Heart right ventricle (tissue), 16 donors: ENCODE data around the gene CFAP99. TPM values are rescaled to one million over a fixed set of nuclear protein-coding genes. Genes with fewer than 3 reads are reported as not detected.

Source experiments
- ATAC-seq, 8 donors: fragments of 200-7000 bp; cut with Tn5 transposase; one replicate each; pipeline ENCODE4 v1.9.1; 2020; ENCODE audit warnings: mild to moderate bottlenecking in 8 of 8, moderate library complexity in 8 of 8, moderate number of reproducible peaks in 1 of 8
- DNase-seq, 2 donors: peaks; one replicate each; pipeline ENCODE4 v3.0.0-alpha.2; 2020
- H3K27ac ChIP-seq, 10 donors: fragments of 200-600 bp; sonication (generic) in 2 of 10; one replicate each; pipeline versions ENCODE4 v1.5.0 to v1.8.0; 2020 to 2022; ENCODE audit warnings: mild to moderate bottlenecking in 3 of 10
- H3K27me3 ChIP-seq, 7 donors: fragments of 200-600 bp; one replicate each; pipeline ENCODE4 v1.8.0; 2021 to 2022; ENCODE audit warnings: mild to moderate bottlenecking in 2 of 7
- H3K36me3 ChIP-seq, 9 donors: fragments of 200-600 bp; sonication (generic) in 1 of 9; one replicate each; pipeline versions ENCODE4 v1.5.0 to v1.8.0; 2020 to 2022; ENCODE audit warnings: mild to moderate bottlenecking in 2 of 9
- H3K4me1 ChIP-seq, 9 donors: fragments of 200-600 bp; sonication (generic) in 1 of 9; one replicate each; pipeline versions ENCODE4 v1.5.0 to v1.8.0; 2020 to 2022; ENCODE audit warnings: mild to moderate bottlenecking in 4 of 9
- H3K4me3 ChIP-seq, 10 donors: fragments of 200-600 bp; sonication (generic) in 2 of 10; one replicate each; pipeline versions ENCODE4 v1.5.0 to v1.8.0; 2020 to 2022; ENCODE audit warnings: mild to moderate bottlenecking in 7 of 10, moderate library complexity in 2 of 10
- H3K9me3 ChIP-seq, 11 donors: fragments of 200-600 bp in 10 of 11; sonication (generic) in 2 of 11; one replicate each; pipeline versions ENCODE4 v1.5.0 to v1.8.0; 2013 to 2022; ENCODE audit warnings: mild to moderate bottlenecking in 2 of 11, control low read depth in 1 of 11, moderate library complexity in 1 of 11
- CTCF ChIP-seq, 9 donors: fragments of 200-600 bp; sonication (generic) in 2 of 9; IDR thresholded peaks; one replicate each; pipeline versions ENCODE4 v1.5.0 to v1.8.0; 2021 to 2022; ENCODE audit warnings: antibody characterized with exemption in 9 of 9, mild to moderate bottlenecking in 5 of 9, moderate library complexity in 1 of 9
- WGBS, 2 donors: extraction: QIAGEN DNeasy Blood & Tissue Kit; methylation state at CpG; one replicate each; pipeline ENCODE4 v1.1.7; 2013; ENCODE audit warnings: inconsistent platforms in 1 of 2; 5-methylcytosine and 5-hydroxymethylcytosine counted together
- intact Hi-C, 10 donors: fragments of 100-400 bp; cut with DNase I; formaldehyde crosslinking; loops; one replicate each; pipeline versions ENCODE4 v1.11.1 to v1.14.2; 2022
- polyA plus RNA-seq, 2 donors: library from polyadenylated mRNA; stranded (reverse); fragments of 200-250 nt; gene quantifications; one replicate each; pipeline ENCODE4 v1.2.3, GENCODE V29; 2013
- total RNA-seq, 10 donors: library from RNA; stranded (reverse); fragmentation: NEBNext Ultra II Directional in 3 of 10; extraction: Animal tissue kit (Norgen Biotek cat#: 25700) in 3 of 10; gene quantifications; one replicate each; pipeline versions ENCODE4 v1.2.1 to v1.2.4, GENCODE V29; 2021 to 2023
- donor health status: Arrhythmogenic right ventricular cardiomyopathy.
- donor health status: ischemic (EF 13 %, LVEDD 7.1; RV severe dilation, severe dysfunction).
- donor health status: healthy with polysubstance abuse.
- donor health status: DM: no; HTN: yes; CAD: no.
- donor health status: DM: no; HTN: no; CAD: no.
- donor health status: ischemic (EF 25% LVEDD 6.9; RV normal size, moderate dysfunction).
- donor health status: ischemic (EF 25% LVEDD 5.7; RV mildly dilated, moderate dysfunction).
- donor health status: healthy.
- donor health status: DM: yes; HTN: yes; CAD: no.
- donor health status: Ischemic cardiomyopathy.
- donor health status: ischemic (EF 35%, LVEDD 5.7; RV mildly dilated, moderate dysfunction).
- donor health status: nonischemic (EF 11% LVEDD 7.7; RV severe dilation, severe dysfunction).
- donor health status: DM: yes; HTN: yes; CAD: no.
- donor health status: PGD.
- donor health status: ischemic (EF 29% LVEDD 5.4; RV normal size, mild dysfunction).
- donor health status: nonischemic (EF 23%, LVEDD 6.1; RV moderate dilation, normal function).

CFAP99 gene
- total and polyA plus RNA-seq, 12 donors: not detected

- WGBS, 2 donors: 69 to 74% methylated on average over 10 of the region's 10 CpGs
- H3K4me3 ChIP-seq: no peak overlapping the region
- no peaks in the 10 kb centered on the region for H3K36me3 ChIP-seq
- no peak overlapping the region for H3K27ac ChIP-seq
- peaks cover 0 to 12% (median 8%) of the 10 kb centered on the region in 9 donors for H3K4me1 ChIP-seq
- peaks cover 0 to 45% (median 40%) of the 10 kb centered on the region in 7 donors for H3K27me3 ChIP-seq
- intact Hi-C loops: no loop called here
- no peak for TF ChIP-seq CTCF (IDR thresholded peaks at IDR 0.05)
- H3K9me3 ChIP-seq: no peaks in the 10 kb centered on the region
- DNase-seq: no peak
- ATAC-seq: no peak
Measured at GRCh38 chr4:2423695-2424094, 4.9 kb downstream of the CFAP99 start.

- no peak for TF ChIP-seq CTCF (IDR thresholded peaks at IDR 0.05)
- DNase-seq (no peak), ATAC-seq (no peak)
- intact Hi-C loops: no loop called here
- Histone ChIP-seq H3K4me3 (no peak overlapping the region), H3K27me3 (peaks cover 0 to 40% (median 36%) of the 10 kb centered on the region in 7 donors), H3K9me3 (no peaks in the 10 kb centered on the region), H3K4me1 (peaks cover 0 to 4% (median 1%) of the 10 kb centered on the region in 9 donors), H3K27ac (no peak overlapping the region), H3K36me3 (no peaks in the 10 kb centered on the region)
- WGBS, 2 donors: 74 to 75% methylated on average over 10 of the region's 10 CpGs
Measured at GRCh38 chr4:2424581-2424980, 5.8 kb downstream of the CFAP99 start.

GRCh38 chr4:2425386-2426068 lies 6.8 kb downstream of the CFAP99 start:
- 92 to 94% methylated on average over 13 of the region's 13 CpGs for WGBS, 2 donors
- Histone ChIP-seq H3K27ac (no peak overlapping the region), H3K9me3 (peaks cover 0 to 6% (median 0%) of the 10 kb centered on the region in 11 donors), H3K4me3 (no peak overlapping the region), H3K27me3 (peaks cover 0 to 31% (median 27%) of the 10 kb centered on the region in 7 donors), H3K4me1 (no peaks in the 10 kb centered on the region), H3K36me3 (no peaks in the 10 kb centered on the region)
- intact Hi-C loops: no loop called here
- no peak for DNase-seq
- TF ChIP-seq CTCF (IDR thresholded peaks at IDR 0.05): no peak
- ATAC-seq: no peak

- TF ChIP-seq CTCF (IDR thresholded peaks at IDR 0.05): no peak
- 80 to 84% methylated on average over 8 of the region's 8 CpGs for WGBS, 2 donors
- H3K27me3 ChIP-seq: peaks cover 0 to 26% (median 22%) of the 10 kb centered on the region in 7 donors
- no peak overlapping the region for H3K4me3 ChIP-seq
- no peak overlapping the region for H3K27ac ChIP-seq
- DNase-seq (no peak), ATAC-seq (no peak)
- no peaks in the 10 kb centered on the region for H3K36me3 ChIP-seq
- H3K9me3 ChIP-seq: peaks cover 0 to 9% (median 0%) of the 10 kb centered on the region in 11 donors
- H3K4me1 ChIP-seq: no peaks in the 10 kb centered on the region
- intact Hi-C loops: no loop called here
Measured at GRCh38 chr4:2426069-2426397, 7.3 kb downstream of the CFAP99 start.
